Spinal cord (tissue), 10 donors: ENCODE measurements around the gene BIRC2. TPM values are rescaled to one million over a fixed set of nuclear protein-coding genes. Genes with fewer than 3 reads are reported as not detected.
"Not testable (repeated sequence)": the region's sequence is repeated elsewhere in the genome, so short reads cannot be mapped to it uniquely, and the experiment has no call there.

ENCODE experiments used
- DNase-seq, 6 donors: peaks; one replicate each; pipeline versions ENCODE4 v3.0.0 to v3.0.0-alpha.2; 2013 to 2015; ENCODE audit warnings: low spot score in 6 of 6, low read depth in 4 of 6
- H3K27ac ChIP-seq: one replicate; pipeline ENCODE4 v1.5.1; 2013; ENCODE audit warnings: low read depth, low read length, control low read depth
- H3K27me3 ChIP-seq: one replicate; pipeline ENCODE4 v1.6.1; 2013; ENCODE audit warnings: low read length; ENCODE audit not compliant: control insufficient read depth, insufficient read depth
- H3K36me3 ChIP-seq: one replicate; pipeline ENCODE4 v1.6.1; 2013; ENCODE audit warnings: low read length; ENCODE audit not compliant: control insufficient read depth, insufficient read depth
- H3K4me1 ChIP-seq: one replicate; pipeline ENCODE4 v1.6.1; 2013; ENCODE audit warnings: low read length; ENCODE audit not compliant: control insufficient read depth, insufficient read depth
- H3K4me3 ChIP-seq: one replicate; pipeline ENCODE4 v1.5.1; 2013; ENCODE audit warnings: low read depth, low read length, control low read depth
- H3K9me3 ChIP-seq: one replicate; pipeline ENCODE4 v1.6.1; 2013; ENCODE audit warnings: low read length; ENCODE audit not compliant: control insufficient read depth, insufficient read depth
- WGBS: methylation state at CpG from one replicate; pipeline ENCODE4 v1.1.5; 2013; ENCODE audit warnings: missing lambda C conversion rate; ENCODE audit not compliant: insufficient coverage; 5-methylcytosine and 5-hydroxymethylcytosine counted together
- polyA plus RNA-seq, 2 donors: library from polyadenylated mRNA; unstranded; fragments of 120-200 nt; gene quantifications; one replicate each; pipeline ENCODE4 v1.2.1, GENCODE V29; 2013; ENCODE audit not compliant: insufficient read length in 2 of 2
- total RNA-seq, 2 donors: library from RNA; depleted of rRNA in 1 of 2; stranded (reverse); fragments of 120-200 nt in 1 of 2; fragments of >200 nt in 1 of 2; gene quantifications; one replicate each; pipeline versions ENCODE4 v1.2.3 to v1.2.4, GENCODE V29; 2013 to 2014
- donor health status: healthy.

The BIRC2 gene
- total and polyA plus RNA-seq, 4 donors, result 47.1 to 109 (median 76.9) TPM

DNA sequence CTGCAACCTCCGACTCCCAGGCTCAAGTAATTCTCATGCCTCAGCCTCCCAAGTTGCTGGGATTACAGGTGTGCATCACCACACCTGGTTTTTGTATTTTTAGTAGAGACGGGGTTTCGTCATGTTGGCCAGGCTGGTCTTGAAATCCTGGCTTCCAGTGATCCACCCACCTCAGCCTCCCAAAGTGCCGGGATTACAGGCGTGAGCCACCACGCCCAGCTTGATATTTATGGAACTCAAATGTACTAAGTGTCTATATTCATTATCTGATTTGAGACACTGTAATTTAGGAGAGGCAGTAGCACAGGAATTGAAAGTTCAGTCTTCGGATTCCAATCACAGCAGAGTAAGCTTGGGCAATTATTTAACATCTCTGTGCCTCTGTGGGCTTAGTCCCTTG lies 5.7 kb upstream of the BIRC2 start:
- H3K27me3 ChIP-seq, H3K4me3 ChIP-seq, H3K36me3 ChIP-seq, DNase-seq, H3K9me3 ChIP-seq, H3K27ac ChIP-seq, H3K4me1 ChIP-seq: not testable (repeated sequence)
- 77% methylated on average over 3 of the region's 7 CpGs for WGBS

DNA sequence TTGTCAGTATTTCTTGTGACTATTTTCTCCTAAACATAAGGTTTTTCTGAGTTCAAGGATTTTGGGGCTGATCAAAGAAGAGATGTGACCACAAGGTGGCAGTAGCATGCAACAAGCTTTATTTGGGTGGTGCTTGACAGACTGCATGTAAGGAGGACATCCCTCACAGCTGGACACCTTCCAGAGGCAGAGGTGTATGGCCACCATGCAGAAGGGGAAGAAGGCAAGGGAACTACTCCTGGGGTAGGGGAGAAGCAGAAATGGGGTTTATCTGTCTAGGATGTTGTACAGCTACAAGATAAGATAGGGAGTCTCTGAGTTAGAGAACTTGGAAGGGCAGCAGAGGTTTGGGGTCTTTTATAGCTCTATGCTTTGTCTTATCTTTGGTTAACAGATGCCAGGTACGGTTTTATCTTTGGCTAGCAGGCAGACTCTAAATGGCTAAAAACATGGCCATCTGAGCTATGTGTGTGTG lies 5.1 kb upstream of the BIRC2 start:
- Histone ChIP-seq H3K27ac (no peak overlapping the region), H3K36me3 (no peaks in the 10 kb centered on the region), H3K4me1 (no peaks in the 10 kb centered on the region), H3K4me3 (no peak overlapping the region), H3K9me3 (no peaks in the 10 kb centered on the region), H3K27me3 (no peaks in the 10 kb centered on the region)
- no CpG with 5 or more reads among the region's 1 CpG for WGBS
- DNase-seq, result peak in 5 of 6 donors; percentile 52 to 94 (median 73)

DNA sequence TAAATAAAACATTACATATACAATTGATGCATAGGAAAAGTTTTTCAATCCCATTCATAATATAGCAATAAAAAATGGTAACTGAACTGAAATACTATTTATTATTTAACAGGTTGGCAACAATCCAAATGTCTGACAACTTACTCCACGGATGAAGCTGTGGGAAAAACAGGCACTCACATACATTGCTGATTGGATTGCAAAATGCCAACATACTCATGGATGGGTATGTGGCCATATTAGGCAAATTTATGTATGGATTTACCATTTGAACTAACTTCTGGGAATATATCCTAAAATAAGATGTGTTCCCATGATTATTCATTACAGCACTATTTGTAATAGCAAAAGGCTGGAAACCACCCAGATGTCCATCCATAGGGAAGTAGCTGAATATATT lies 3.2 kb upstream of the BIRC2 start:
- H3K4me3 ChIP-seq, result no peak overlapping the region
- H3K27ac ChIP-seq, result no peak overlapping the region
- H3K9me3 ChIP-seq, result no peaks in the 10 kb centered on the region
- WGBS, result no CpG with 5 or more reads among the region's 1 CpG
- H3K4me1 ChIP-seq, result no peaks in the 10 kb centered on the region
- H3K27me3 ChIP-seq, result no peaks in the 10 kb centered on the region
- DNase-seq, result no peak
- H3K36me3 ChIP-seq, result no peaks in the 10 kb centered on the region

DNA sequence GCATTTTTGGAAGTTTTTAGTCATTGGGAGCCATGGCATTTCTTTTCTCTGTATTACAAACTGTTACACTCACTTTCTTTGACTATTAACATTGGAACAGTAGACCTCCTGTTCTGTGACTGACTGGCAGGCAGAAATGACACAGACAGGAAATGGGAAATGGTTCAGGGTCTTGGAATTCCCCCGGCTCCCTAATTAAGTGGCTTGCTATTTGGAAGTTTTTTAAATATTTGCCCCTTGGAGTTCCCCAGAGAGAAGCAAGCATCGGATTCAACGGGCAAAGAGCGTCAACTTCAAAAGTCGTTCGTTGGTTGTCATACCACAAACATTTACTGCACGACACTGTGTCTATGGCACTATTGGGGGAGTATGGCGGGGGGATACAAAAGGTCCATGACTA lies 1.1 kb upstream of the BIRC2 start:
- no peaks in the 10 kb centered on the region for H3K4me1 ChIP-seq
- WGBS, result 11% methylated on average over 1 of the region's 8 CpGs
- DNase-seq, result peak in 4 of 6 donors; percentile 9 to 56 (median 14)
- peak overlapping the region; percentile 96 for H3K4me3 ChIP-seq
- H3K27me3 ChIP-seq, result no peaks in the 10 kb centered on the region
- no peaks in the 10 kb centered on the region for H3K36me3 ChIP-seq
- peak overlapping the region; percentile 100 for H3K27ac ChIP-seq
- H3K9me3 ChIP-seq, result no peaks in the 10 kb centered on the region

DNA sequence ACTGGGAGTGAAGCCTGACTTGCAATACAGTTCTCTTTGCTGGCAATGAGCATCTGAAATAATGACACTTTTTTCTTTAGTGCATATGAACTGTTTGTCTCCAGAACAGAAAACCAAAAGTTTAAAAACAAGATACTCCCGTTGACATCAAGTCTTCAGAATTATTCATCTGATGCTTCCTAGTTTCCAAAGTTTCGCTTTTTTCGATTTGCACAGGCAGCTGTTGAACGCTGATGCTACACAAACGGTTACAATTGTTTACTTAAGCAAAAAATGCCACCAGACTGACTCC lies 612 bp upstream of the BIRC2 start:
- Histone ChIP-seq H3K27me3 (no peaks in the 10 kb centered on the region), H3K36me3 (peaks cover 3% of the 10 kb centered on the region), H3K9me3 (no peaks in the 10 kb centered on the region), H3K27ac (peak overlapping the region; percentile 100), H3K4me1 (no peaks in the 10 kb centered on the region), H3K4me3 (peak overlapping the region; percentile 96)
- 2% methylated on average over 5 of the region's 5 CpGs for WGBS
- peak in 1 of 6 donors; percentile 36 for DNase-seq

DNA sequence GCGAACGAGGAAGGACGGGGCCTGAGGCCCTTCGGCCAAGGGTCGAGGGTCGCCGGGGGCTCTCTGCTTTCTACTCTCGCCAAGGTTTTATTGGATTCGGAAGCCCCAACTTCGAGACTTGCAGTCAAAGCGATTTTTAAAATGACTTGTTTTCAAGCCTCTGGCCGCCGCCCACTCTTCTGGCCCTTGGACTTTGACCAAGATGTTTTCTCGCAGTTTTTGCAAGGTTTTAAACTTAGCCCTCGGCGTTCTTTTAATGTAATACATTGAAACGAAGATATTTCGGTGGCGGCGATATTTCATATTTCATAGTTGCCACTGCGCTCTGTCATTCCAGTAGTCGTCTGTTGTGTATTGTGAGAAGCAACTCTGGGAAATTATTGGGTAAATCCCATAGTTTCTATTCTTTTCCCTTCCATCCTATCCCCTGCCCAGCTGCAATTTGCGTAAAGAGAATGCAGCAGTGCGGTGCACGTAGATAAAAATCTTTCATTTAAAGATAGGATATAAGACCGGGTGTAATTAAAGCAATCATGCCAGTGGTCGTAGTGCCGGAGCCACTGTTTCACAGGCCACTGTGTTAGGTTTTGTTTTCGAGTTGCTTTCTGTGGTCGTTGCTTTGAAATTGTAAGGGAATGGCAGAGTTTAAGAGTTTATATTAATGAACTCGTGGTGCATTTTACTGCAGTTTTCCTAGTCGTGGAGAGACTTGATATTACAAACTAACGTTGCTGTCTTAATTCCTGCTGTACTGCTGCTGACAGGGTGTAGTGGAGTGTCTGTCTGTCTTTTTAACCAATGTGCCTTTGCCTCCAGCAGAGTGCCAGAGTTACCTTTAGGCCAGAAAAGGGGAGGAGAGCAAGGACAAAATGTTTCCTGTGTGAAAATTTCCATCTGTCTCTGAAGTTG lies 702 bp downstream of the BIRC2 start:
- Histone ChIP-seq H3K9me3 (no peaks in the 10 kb centered on the region), H3K27me3 (no peaks in the 10 kb centered on the region), H3K4me3 (peak overlapping the region; percentile 96), H3K27ac (peak overlapping the region; percentile 100), H3K4me1 (no peaks in the 10 kb centered on the region), H3K36me3 (peaks cover 3% of the 10 kb centered on the region)
- DNase-seq, result peak in 3 of 6 donors; percentile 31 to 63 (median 46)
- 0% methylated on average over 23 of the region's 33 CpGs for WGBS

DNA sequence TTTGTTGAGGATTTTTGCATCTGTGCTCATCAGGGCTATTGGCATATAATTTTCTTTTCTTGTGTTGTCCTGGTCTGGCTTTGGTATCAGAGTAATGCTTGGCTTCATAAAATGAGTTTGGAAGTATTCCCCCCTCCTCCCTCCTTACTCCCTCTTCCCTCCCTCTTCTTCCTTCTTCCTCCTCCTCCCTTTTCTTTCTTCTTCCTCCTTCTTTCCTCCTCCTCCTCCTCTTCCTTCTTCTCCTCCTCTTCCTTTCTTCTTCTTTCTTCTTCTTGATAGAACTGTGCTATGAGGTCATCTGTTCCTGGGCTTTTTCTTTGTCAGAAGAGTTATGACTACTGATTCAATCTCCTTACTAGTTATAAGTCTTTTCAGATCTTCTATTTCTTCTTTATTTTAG lies 10.1 kb downstream of the BIRC2 start:
- Histone ChIP-seq H3K27me3 (no peaks in the 10 kb centered on the region), H3K9me3 (peaks cover 3% of the 10 kb centered on the region), H3K27ac (no peak overlapping the region), H3K36me3 (peaks cover 8% of the 10 kb centered on the region), H3K4me3 (no peak overlapping the region), H3K4me1 (no peaks in the 10 kb centered on the region)
- DNase-seq, result no peak

DNA sequence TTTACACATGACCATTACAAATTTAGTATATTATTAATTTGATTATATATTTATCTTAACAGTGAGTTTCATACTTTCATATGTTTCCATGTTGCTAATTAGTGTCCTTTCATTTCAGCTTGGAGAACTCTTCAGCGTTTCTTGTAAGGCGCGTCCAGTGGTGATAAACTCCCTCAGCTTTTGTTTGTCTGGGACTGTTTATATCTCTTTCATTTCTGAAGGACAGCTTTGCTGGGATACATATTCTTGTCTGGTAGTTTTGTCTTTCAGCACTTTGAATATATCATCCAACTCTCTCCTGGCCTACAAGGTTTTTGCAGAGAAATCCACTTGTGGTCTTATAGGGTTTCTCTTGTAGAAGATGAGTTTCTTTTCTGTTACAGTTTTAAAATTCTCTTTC lies 12.4 kb downstream of the BIRC2 start:
- H3K36me3 ChIP-seq, result peaks cover 10% of the 10 kb centered on the region
- no CpG with 5 or more reads among the region's 3 CpGs for whole genome bisulfite sequencing
- H3K4me1 ChIP-seq, result no peaks in the 10 kb centered on the region
- no peak overlapping the region for H3K4me3 ChIP-seq
- H3K9me3 ChIP-seq, result peaks cover 3% of the 10 kb centered on the region
- DNase-seq, result no peak
- H3K27ac ChIP-seq, result no peak overlapping the region
- H3K27me3 ChIP-seq, result no peaks in the 10 kb centered on the region

DNA sequence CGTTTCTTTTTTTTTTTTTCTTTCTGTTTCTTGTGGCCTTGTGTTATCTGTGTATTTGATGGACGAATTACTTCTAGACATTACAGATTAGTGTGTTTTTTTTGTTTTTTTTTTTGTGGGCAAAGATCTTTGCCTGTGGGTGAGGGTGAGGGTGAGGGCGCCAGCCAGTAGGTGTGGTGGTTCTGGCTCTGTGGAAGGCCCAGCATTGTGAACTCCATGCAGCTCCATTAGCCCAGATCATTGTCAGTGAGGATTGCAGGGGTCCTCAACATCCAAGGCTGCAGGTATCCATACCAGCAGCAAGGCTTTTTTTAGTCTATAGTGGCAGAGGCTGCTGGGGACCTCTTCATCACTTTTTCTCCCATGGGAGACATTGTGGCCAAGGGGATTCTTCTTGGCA lies 13.7 kb downstream of the BIRC2 start:
- Histone ChIP-seq H3K4me1 (no peaks in the 10 kb centered on the region), H3K27ac (no peak overlapping the region), H3K36me3 (peaks cover 13% of the 10 kb centered on the region), H3K4me3 (no peak overlapping the region), H3K27me3 (no peaks in the 10 kb centered on the region), H3K9me3 (peaks cover 1% of the 10 kb centered on the region)
- 100% methylated on average over 1 of the region's 3 CpGs for WGBS
- no peak for DNase-seq
